Activated CD4-positive, alpha-beta T cell treated with anti-CD3 and anti-CD28 coated beads, Interleukin-2, amount 50 U/mL, for 24 hours (primary cell): ENCODE measurements around the gene NPR1.
"Not testable (repeated sequence)": the region's sequence is repeated elsewhere in the genome, so short reads cannot be mapped to it uniquely, and the experiment has no call there.

Experiments used
- DNase-seq, 2 donors: peaks; one replicate each; pipeline ENCODE4 v3.0.0-alpha.2; 2020; ENCODE audit warnings: low read depth in 1 of 2, low spot score in 1 of 2

The NPR1 gene

GRCh38 chr1:153678519-153679336 lies at the start of gene NPR1:
TSS of gene NPR1 (plus strand) at chr1:153678688. CDS start at chr1:153679109, 421 bp downstream.
- no peak for DNase-seq

GRCh38 chr1:153629343-153629665 lies 49.2 kb upstream of the NPR1 start:
- DNase-seq, result no peak

GRCh38 chr1:153629971-153630370 lies 48.5 kb upstream of the NPR1 start:
- no peak for DNase-seq

GRCh38 chr1:153630384-153630783 lies 48.1 kb upstream of the NPR1 start:
- DNase-seq, result no peak

GRCh38 chr1:153631047-153632022 lies 47.2 kb upstream of the NPR1 start:
- no peak for DNase-seq

- no peak for DNase-seq
These were observed 45.2 kb upstream of the NPR1 start for GRCh38 chr1:153633161-153633753.

- DNase-seq, result peak; percentile 96 to 97
These were observed 44.5 kb upstream of the NPR1 start, which contains the start of gene CHTOP for GRCh38 chr1:153633754-153634665. TSS of gene CHTOP (plus strand) at chr1:153634066. CDS start at chr1:153636589, 2,523 bp downstream.

- no peak for DNase-seq
These were observed 42.6 kb upstream of the NPR1 start for GRCh38 chr1:153635872-153636271.

- no peak for DNase-seq
These were observed 42.2 kb upstream of the NPR1 start for GRCh38 chr1:153636312-153636711.

GRCh38 chr1:153638261-153638660 lies 40.2 kb upstream of the NPR1 start:
- DNase-seq, result no peak

GRCh38 chr1:153639280-153639679 lies 39.2 kb upstream of the NPR1 start:
- no peak for DNase-seq

- not testable (repeated sequence) for DNase-seq
These were observed 38.3 kb upstream of the NPR1 start for GRCh38 chr1:153640213-153640612.

- DNase-seq, result no peak
These were observed 37.6 kb upstream of the NPR1 start for GRCh38 chr1:153640861-153641260.

- no peak for DNase-seq
These were observed 36.3 kb upstream of the NPR1 start for GRCh38 chr1:153642161-153642560.

- DNase-seq, result no peak
These were observed 35.4 kb upstream of the NPR1 start for GRCh38 chr1:153643100-153643499.

GRCh38 chr1:153643816-153644215 lies 34.7 kb upstream of the NPR1 start:
- no peak for DNase-seq

- DNase-seq, result no peak
These were observed 31.7 kb upstream of the NPR1 start for GRCh38 chr1:153646672-153647345.

GRCh38 chr1:153647346-153647714 lies 31.2 kb upstream of the NPR1 start:
- DNase-seq, result no peak

GRCh38 chr1:153648000-153648643 lies 30.4 kb upstream of the NPR1 start:
- DNase-seq, result no peak
